Measurements from ENCODE around the gene RAPH1. TPM values are rescaled to one million over a fixed set of nuclear protein-coding genes. Genes with fewer than 3 reads are reported as not detected.

RAPH1 gene
- total RNA-seq, 1 donor from 2014 or later: 17.2 TPM

DNA sequence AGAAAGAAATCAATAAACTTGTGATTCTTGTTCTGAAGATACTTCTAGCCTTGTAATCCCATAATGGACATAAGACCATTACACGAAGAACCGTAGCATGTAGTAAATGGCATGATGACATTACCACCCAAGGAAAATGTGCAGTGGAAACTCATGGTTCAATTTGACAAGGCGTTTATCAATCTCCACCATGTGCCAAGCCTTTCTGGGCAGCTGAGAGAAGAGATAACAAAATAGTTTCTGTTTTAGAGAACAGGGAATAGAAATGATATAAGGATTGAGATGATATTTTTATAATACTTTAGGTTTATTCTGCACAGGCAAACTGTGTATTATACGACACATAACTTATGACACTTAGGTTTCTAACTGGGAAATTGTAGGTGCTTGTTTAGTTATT, 187.7 kb downstream of the RAPH1 start:
- TF ChIP-seq, protein P1, sequence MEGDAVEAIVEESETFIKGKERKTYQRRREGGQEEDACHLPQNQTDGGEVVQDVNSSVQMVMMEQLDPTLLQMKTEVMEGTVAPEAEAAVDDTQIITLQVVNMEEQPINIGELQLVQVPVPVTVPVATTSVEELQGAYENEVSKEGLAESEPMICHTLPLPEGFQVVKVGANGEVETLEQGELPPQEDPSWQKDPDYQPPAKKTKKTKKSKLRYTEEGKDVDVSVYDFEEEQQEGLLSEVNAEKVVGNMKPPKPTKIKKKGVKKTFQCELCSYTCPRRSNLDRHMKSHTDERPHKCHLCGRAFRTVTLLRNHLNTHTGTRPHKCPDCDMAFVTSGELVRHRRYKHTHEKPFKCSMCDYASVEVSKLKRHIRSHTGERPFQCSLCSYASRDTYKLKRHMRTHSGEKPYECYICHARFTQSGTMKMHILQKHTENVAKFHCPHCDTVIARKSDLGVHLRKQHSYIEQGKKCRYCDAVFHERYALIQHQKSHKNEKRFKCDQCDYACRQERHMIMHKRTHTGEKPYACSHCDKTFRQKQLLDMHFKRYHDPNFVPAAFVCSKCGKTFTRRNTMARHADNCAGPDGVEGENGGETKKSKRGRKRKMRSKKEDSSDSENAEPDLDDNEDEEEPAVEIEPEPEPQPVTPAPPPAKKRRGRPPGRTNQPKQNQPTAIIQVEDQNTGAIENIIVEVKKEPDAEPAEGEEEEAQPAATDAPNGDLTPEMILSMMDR (IDR thresholded peaks at IDR 0.05; ENCODE audit: borderline replicate concordance): no peak
- no peaks in the 10 kb centered on the region for H3K9me3 ChIP-seq (replicated peaks)
- peaks cover 17% of the 10 kb centered on the region for H3K36me3 ChIP-seq
- no peak overlapping the region for H3K4me3 ChIP-seq
- peak overlapping the region; percentile 59 for H3K27ac ChIP-seq (replicated peaks)
- H3K4me1 ChIP-seq: peaks cover 31% of the 10 kb centered on the region
- no peaks in the 10 kb centered on the region for H3K27me3 ChIP-seq (ENCODE audit: low read depth)
- intact Hi-C loops (cut with micrococcal nuclease): no loop called here
- DNase-seq: no peak

DNA sequence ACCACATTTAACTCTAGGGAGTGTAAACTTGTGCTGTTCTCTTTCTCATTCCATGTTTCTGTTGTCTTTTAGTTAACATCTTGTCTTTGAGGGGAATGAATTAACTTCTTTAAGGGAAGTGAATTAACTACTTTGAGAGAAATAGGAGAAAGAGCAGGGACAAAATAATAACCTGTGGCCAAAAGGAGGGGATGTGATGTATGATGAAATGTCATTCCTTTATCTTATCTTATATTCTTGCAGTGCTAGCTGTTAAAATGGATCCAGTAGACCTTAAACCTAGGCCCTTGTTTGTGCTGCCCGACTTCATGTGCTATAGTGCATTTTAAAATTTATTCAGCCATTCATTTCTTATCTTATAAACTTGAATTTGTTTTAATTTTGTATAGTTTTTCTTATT, 188.5 kb downstream of the RAPH1 start:
- TF ChIP-seq, protein P1 (IDR thresholded peaks at IDR 0.05; ENCODE audit: borderline replicate concordance): no peak
- peaks cover 28% of the 10 kb centered on the region for H3K4me1 ChIP-seq
- DNase-seq: no peak
- no peaks in the 10 kb centered on the region for H3K9me3 ChIP-seq (replicated peaks)
- H3K36me3 ChIP-seq: peaks cover 16% of the 10 kb centered on the region
- intact Hi-C loops (cut with micrococcal nuclease): no loop called here
- H3K27me3 ChIP-seq (ENCODE audit: low read depth): no peaks in the 10 kb centered on the region
- H3K4me3 ChIP-seq: no peak overlapping the region
- no peak overlapping the region for H3K27ac ChIP-seq (replicated peaks)

DNA sequence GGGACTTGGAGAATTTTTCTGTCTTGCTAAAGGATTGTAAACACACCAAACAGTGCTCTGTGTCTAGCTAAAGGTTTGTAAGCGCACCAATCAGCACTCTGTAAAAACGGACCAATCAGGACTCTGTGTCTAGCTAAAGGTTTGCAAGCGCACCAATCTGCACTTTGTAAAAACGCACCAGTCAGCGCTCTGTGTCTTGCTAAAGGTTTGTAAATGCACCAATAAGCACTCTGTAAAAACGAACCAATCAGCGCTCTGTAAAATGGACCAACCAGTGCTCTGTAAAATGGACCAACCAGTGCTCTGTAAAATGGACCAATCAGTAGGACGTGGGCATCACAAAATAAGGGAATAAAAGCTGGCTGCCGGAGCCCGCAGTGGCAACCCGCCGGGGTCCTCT, 190.4 kb downstream of the RAPH1 start:
- Histone ChIP-seq H3K27me3 (ENCODE audit: low read depth) (no peaks in the 10 kb centered on the region), H3K4me1 (peaks cover 47% of the 10 kb centered on the region), H3K27ac (replicated peaks) (no peak overlapping the region), H3K36me3 (peaks cover 13% of the 10 kb centered on the region), H3K4me3 (no peak overlapping the region), H3K9me3 (replicated peaks) (no peaks in the 10 kb centered on the region)
- TF ChIP-seq, protein P1 (IDR thresholded peaks at IDR 0.05; ENCODE audit: borderline replicate concordance): no peak
- intact Hi-C loops (cut with micrococcal nuclease): no loop called here
- DNase-seq: no peak

Other genes with a start within 250 kb of the RAPH1 start
- gene ABI2, start 206.9 kb downstream of the RAPH1 start, total RNA-seq: 63.1 TPM
- gene CD28, start 171.3 kb upstream of the RAPH1 start, total RNA-seq: 0.77 TPM

All from left ventricle myocardium inferior (tissue), 1 donor.